ENCODE data around the gene POMGNT1.

POMGNT1 gene

DNA sequence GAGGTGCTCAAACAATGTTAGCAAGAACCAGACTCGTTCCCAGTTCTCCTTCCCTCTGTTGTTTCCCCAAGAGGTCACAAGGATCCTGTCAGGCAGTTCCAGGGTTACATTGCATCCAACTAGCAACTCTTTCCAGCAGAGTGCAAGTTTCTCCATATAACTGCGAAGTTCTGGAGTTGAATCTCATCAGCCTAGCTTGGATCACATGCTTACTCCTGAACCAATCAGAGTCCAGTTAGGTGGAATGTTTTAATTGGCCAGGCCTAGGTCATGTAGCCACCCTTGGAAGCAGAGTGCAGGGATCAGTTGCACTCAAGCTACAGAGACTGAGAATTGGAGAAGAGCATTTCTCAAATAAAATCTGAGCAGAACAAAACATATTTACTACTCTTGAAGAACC lies 49.9 kb downstream of the POMGNT1 start:
- no peaks in the 10 kb centered on the region for H3K27me3 ChIP-seq (ENCODE audit: low read length)
- H3K27ac ChIP-seq (ENCODE audit: low read depth, low read length) = no peak overlapping the region
- no peak overlapping the region for H2AFZ ChIP-seq (ENCODE audit: low read depth, low read length, severe bottlenecking)
- no peaks in the 10 kb centered on the region for H3K36me3 ChIP-seq (ENCODE audit: low read length)
- TF ChIP-seq EZH2phosphoT487 (conservative IDR thresholded peaks at IDR 0.05; ENCODE audit: low read length) = no peak
- TF ChIP-seq CTCF (IDR thresholded peaks at IDR 0.05; ENCODE audit: insufficient read depth, low read length, poor library complexity, severe bottlenecking) = no peak
- H3K9ac ChIP-seq (ENCODE audit: low read length) = no peak overlapping the region
- no peaks in the 10 kb centered on the region for H3K9me3 ChIP-seq (ENCODE audit: insufficient read depth, low read length)
- no peaks in the 10 kb centered on the region for H4K20me1 ChIP-seq (ENCODE audit: low read depth, low read length)
- no peak overlapping the region for H3K4me2 ChIP-seq (ENCODE audit: low read depth, low read length, poor library complexity, severe bottlenecking)
- no peaks in the 10 kb centered on the region for H3K9me2 ChIP-seq (replicated peaks; ENCODE audit: insufficient read depth, low read length)
- H3K79me2 ChIP-seq (ENCODE audit: insufficient read depth, low read length) = no peaks in the 10 kb centered on the region
- H3K4me3 ChIP-seq (ENCODE audit: insufficient read depth, low read length, poor library complexity, severe bottlenecking) = no peak overlapping the region
- H3F3A ChIP-seq (ENCODE audit: insufficient read depth) = no peaks in the 10 kb centered on the region
